BE2C (cell line): ENCODE measurements around the gene CHMP1A.
A peak's percentile ranks its signal among the peaks of the same experiment; 100 is the strongest.

Source experiments
- DNase-seq: peaks from one replicate; pipeline ENCODE4 v3.0.0-alpha.2; 2020
- H3K27me3 ChIP-seq: fragments of 250-450 bp; sonication (Bioruptor Pico); 2 replicates; pipeline ENCODE4 v1.5.1; 2020; ENCODE audit warnings: mild to moderate bottlenecking
- H3K36me3 ChIP-seq: fragments of 250-450 bp; sonication (Bioruptor Pico); 2 replicates; pipeline ENCODE4 v1.5.1; 2020; ENCODE audit warnings: mild to moderate bottlenecking
- H3K4me1 ChIP-seq: fragments of 250-450 bp; sonication (Bioruptor Pico); 2 replicates; pipeline ENCODE4 v1.5.1; 2020
- H3K4me3 ChIP-seq: 2 replicates; pipeline ENCODE4 v1.5.1; 2011; ENCODE audit warnings: low read depth, low read length
- H3K9me3 ChIP-seq: fragments of 250-450 bp; sonication (Bioruptor Pico); 2 replicates; pipeline ENCODE4 v1.5.1; 2020
- CTCF ChIP-seq: IDR thresholded peaks from 2 replicates; pipeline ENCODE4 v1.5.1; 2012; ENCODE audit warnings: mild to moderate bottlenecking, low read depth, low read length

CHMP1A gene

GRCh38 chr16:89602952-89603590, 54.4 kb downstream of the CHMP1A start:
- Histone ChIP-seq H3K36me3 (no peaks in the 10 kb centered on the region), H3K9me3 (no peaks in the 10 kb centered on the region), H3K27me3 (no peaks in the 10 kb centered on the region), H3K4me3 (peak overlapping the region; percentile 32), H3K4me1 (peaks cover 3% of the 10 kb centered on the region; the same call in 1 of the 2 replicates)
- DNase-seq = no peak
- no peak for TF ChIP-seq CTCF

- DNase-seq = peak; percentile 78
- Histone ChIP-seq H3K9me3 (no peaks in the 10 kb centered on the region), H3K4me1 (peaks cover 3% of the 10 kb centered on the region; the same call in 1 of the 2 replicates), H3K27me3 (no peaks in the 10 kb centered on the region), H3K4me3 (peak overlapping the region; percentile 32), H3K36me3 (no peaks in the 10 kb centered on the region)
- TF ChIP-seq CTCF = no peak
Observed at GRCh38 chr16:89602273-89602951, 55.1 kb downstream of the CHMP1A start.

GRCh38 chr16:89601906-89602272, 55.6 kb downstream of the CHMP1A start:
- Histone ChIP-seq H3K36me3 (no peaks in the 10 kb centered on the region), H3K9me3 (no peaks in the 10 kb centered on the region), H3K4me1 (peaks cover 3% of the 10 kb centered on the region; the same call in 1 of the 2 replicates), H3K4me3 (peak overlapping the region; percentile 32), H3K27me3 (no peaks in the 10 kb centered on the region)
- DNase-seq = no peak
- TF ChIP-seq CTCF = no peak

GRCh38 chr16:89600956-89601355, 56.6 kb downstream of the CHMP1A start:
- no peak for DNase-seq
- Histone ChIP-seq H3K4me1 (peaks cover 3% of the 10 kb centered on the region; the same call in 1 of the 2 replicates), H3K9me3 (no peaks in the 10 kb centered on the region), H3K27me3 (no peaks in the 10 kb centered on the region), H3K4me3 (no peak overlapping the region), H3K36me3 (no peaks in the 10 kb centered on the region)
- TF ChIP-seq CTCF = no peak

GRCh38 chr16:89600427-89600826, 57.1 kb downstream of the CHMP1A start:
- no peak for DNase-seq
- Histone ChIP-seq H3K27me3 (no peaks in the 10 kb centered on the region), H3K36me3 (no peaks in the 10 kb centered on the region), H3K4me3 (no peak overlapping the region), H3K4me1 (peaks cover 3% of the 10 kb centered on the region; the same call in 1 of the 2 replicates), H3K9me3 (no peaks in the 10 kb centered on the region)
- TF ChIP-seq CTCF = no peak

GRCh38 chr16:89599902-89600301, 57.6 kb downstream of the CHMP1A start:
- TF ChIP-seq CTCF = no peak
- Histone ChIP-seq H3K27me3 (no peaks in the 10 kb centered on the region), H3K4me3 (no peak overlapping the region), H3K36me3 (no peaks in the 10 kb centered on the region), H3K4me1 (peaks cover 3% of the 10 kb centered on the region; the same call in 1 of the 2 replicates), H3K9me3 (no peaks in the 10 kb centered on the region)
- DNase-seq = no peak
